ENCODE measurements around the gene DNAAF1.
"Not testable (repeated sequence)": the region's sequence is repeated elsewhere in the genome, so short reads cannot be mapped to it uniquely, and the experiment has no call there.

DNAAF1 gene

DNA sequence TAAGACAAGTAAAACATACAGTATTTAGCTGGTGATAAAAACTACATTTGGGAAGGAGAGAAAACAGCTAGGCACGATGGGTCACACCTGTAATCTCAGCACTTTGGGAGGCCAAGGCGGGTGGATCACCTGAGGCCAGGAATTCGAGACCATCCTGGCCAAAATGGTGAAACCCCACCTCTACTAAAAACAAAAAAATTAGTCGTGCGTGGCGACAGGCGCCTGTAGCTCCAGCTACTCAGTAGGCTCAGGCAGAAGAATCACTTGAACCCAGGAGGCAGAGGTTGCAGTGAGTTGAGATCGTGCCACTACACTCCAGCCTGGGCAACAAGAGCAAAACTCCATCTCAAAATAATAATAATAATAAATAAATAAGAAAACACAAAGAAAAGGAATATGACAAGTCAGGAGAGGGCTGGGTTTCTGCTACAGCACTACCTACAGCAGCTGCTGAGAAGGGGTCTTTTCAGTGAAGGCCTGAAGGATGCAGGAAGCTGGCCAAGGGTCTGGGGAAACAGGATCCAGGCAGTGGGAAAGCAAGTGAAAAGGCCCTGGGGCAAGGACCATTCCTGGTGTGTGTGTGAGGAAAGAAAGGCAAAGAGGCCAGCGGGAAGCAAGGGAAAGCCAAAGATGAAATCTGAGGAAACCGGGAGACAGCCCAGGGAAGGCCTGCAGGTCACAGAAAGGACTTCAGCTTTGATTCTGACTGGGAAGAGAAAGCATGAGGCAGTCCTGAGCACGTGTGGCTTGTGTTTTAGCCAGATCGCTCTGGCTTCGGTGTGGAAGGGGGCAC, 39.0 kb upstream of the DNAAF1 start:
- TF ChIP-seq, protein P1, sequence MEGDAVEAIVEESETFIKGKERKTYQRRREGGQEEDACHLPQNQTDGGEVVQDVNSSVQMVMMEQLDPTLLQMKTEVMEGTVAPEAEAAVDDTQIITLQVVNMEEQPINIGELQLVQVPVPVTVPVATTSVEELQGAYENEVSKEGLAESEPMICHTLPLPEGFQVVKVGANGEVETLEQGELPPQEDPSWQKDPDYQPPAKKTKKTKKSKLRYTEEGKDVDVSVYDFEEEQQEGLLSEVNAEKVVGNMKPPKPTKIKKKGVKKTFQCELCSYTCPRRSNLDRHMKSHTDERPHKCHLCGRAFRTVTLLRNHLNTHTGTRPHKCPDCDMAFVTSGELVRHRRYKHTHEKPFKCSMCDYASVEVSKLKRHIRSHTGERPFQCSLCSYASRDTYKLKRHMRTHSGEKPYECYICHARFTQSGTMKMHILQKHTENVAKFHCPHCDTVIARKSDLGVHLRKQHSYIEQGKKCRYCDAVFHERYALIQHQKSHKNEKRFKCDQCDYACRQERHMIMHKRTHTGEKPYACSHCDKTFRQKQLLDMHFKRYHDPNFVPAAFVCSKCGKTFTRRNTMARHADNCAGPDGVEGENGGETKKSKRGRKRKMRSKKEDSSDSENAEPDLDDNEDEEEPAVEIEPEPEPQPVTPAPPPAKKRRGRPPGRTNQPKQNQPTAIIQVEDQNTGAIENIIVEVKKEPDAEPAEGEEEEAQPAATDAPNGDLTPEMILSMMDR (conservative IDR thresholded peaks at IDR 0.05): no peak
- no peak overlapping the region for H3K27ac ChIP-seq

DNA sequence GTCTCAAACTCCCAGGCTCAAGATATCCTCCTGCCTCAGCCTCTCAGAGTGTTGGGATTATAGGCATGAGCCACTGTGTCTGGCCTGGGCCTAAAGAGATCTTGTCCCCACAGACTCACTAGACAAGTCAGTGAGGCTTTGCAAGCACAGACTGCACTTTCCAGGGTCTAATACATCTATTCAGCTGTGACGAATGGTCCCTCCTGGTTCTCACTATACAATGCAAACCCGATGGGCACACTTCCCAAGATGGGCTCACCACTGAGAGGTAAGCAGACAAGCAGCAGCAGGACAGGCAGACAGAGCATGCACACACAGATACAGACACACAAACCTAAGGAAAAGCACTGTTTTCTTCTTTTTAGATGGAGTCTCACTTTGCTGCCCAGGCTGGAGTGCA, 37.2 kb upstream of the DNAAF1 start:
- TF ChIP-seq, protein P1 (conservative IDR thresholded peaks at IDR 0.05): no peak
- H3K27ac ChIP-seq: no peak overlapping the region

DNA sequence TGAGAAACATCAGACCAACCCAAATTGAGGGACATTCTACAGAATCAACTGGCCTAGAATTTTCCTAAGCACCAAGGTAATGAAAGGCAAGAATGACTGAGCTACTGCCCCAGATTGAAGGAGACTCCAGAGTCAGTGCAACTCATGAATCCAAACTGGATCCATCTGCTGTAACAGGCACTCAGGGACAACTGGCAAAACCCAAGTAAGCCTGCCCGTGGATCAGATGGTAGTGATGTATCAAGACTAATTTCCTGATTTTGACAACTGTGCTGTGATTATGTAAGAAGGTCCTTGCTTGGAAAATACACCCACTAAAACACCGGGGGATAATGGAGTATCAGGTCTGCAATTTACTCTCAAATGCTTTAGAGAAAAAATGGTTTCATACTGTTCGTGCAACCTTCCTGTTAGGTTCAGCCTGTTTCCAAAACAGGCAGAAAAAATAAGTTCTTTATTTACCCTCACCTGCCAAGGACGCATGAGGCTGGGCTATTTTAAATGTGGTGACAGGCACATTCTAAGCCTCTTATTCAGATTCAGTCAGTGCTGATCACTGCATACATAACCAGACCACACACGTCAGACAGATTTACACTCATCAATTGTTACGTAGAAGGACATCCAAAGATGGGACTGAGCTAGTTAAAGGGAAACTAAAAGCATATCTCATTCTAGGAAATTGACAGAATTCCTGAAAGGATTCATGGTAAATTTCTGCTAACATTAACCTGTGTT, 35.3 kb upstream of the DNAAF1 start:
- H3K27ac ChIP-seq: no peak overlapping the region
- TF ChIP-seq, protein P1 (conservative IDR thresholded peaks at IDR 0.05): no peak

DNA sequence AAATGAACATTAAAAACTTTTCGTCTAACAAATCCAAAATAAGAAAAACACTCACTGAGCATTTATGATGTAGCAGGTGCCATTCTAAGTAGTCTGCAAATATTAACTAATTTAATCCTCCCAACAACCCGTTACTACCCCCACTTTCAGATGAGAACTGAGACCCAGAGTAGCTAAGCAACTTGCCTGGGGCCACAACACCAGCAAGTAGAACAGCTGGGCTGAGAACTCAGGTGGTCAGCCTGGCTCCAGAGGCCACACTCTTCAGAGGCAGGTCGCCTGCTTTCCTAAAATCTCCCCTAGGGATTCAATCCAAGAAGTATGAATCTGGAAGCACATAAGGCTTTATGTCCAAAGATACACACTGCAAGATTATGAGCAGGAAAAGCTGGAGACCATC, 34.6 kb upstream of the DNAAF1 start:
- H3K27ac ChIP-seq: no peak overlapping the region
- TF ChIP-seq, protein P1 (conservative IDR thresholded peaks at IDR 0.05): no peak

DNA sequence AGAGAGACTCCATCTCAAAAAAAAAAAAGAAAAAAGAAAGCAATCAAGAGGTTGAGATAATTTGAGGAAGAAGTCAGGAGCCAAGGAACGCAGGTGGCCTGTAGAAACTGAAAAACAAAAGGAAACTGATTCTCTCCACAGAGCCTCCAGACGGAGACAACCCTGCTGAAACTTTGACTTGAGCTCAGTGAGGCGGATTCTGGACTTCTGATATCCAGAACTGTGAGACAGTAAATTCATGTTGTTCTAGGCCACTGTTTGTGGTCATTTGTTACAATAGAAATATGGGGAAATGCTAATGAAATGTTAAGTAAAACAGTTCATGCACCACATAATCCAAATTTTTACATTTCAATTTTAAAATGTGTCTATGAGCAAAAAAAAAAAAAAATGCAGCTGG, 33.6 kb upstream of the DNAAF1 start:
- no peak overlapping the region for H3K27ac ChIP-seq
- TF ChIP-seq, protein P1 (conservative IDR thresholded peaks at IDR 0.05): no peak

DNA sequence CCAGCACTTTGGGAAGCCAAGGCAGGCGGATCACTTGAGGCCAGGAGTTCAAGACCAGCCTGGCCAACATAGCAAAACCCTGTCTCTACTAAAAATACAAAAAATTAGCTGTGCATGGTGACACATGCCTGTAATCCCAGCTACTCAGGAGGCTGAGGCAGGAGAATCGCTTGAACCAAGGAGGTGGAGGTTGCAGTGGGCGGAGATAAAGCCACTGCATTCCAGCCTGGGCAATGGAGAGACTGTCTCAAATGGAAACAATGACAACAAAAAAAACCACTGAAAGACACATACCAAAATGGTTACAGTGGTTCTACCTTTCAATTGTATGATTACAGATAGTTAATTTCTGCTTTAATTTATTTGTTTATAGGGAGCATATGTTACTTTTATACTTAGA, 33.2 kb upstream of the DNAAF1 start:
- H3K27ac ChIP-seq: not testable (repeated sequence)

DNA sequence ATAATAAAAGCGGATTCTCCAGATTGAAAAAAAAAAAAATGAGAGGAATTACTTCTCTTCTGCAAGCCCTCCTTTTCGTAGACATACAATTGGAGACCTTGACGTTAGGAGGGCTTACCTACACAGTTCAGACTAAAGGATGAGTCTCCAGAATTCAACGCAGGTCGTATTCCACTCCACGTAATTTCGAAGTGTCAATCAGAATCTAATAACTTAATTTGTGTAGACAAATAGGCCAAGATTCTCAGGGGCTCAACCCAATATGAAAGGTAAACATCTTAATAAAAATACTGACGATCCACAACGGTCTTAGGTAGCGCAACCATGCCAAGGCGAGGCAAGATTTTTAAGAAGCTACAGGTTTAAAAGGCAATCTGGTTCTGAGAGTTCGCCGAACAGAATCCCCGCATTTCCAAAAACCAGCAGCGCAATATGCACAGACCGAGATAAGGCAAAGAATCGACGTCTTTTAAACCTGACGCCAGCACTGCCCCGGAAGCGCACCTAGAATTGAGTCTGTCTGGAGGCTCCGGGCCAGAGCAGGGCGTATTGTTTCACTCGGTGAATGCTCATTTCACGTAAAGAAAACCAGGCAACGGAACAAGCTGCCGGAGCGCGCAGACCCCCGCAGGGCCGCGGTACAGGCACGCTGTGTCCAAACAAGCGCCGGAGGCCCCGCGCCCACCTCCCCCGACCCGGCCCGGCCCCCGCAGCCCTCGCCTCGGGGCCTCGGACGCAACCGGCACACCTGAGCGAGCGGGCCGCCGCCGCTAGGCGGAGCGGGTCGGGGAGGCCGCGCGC, 29.0 kb upstream of the DNAAF1 start:
- TF ChIP-seq, protein P1 (conservative IDR thresholded peaks at IDR 0.05): peak; percentile 62
- peak overlapping the region; percentile 92 for H3K27ac ChIP-seq
